ENCODE measurements around the gene COL21A1. TPM values are rescaled to one million over a fixed set of nuclear protein-coding genes. Genes with fewer than 3 reads are reported as not detected.

Gene COL21A1
- total and polyA plus RNA-seq, 3 experiments from 2014 or later, result not detected

- H3K27me3 Mint-ChIP-seq, result no peaks in the 10 kb centered on the region
- no peaks in the 10 kb centered on the region for H3K36me3 ChIP-seq (ENCODE audit: insufficient read depth, low read length)
- no peaks in the 10 kb centered on the region for H3K9me3 ChIP-seq (ENCODE audit: low read length)
- no peak for DNase-seq
- no peaks in the 10 kb centered on the region for H3K4me1 Mint-ChIP-seq
- H3K9me3 Mint-ChIP-seq, result peaks cover 0 to 35% (median 7%) of the 10 kb centered on the region in 5 donors
- H3K27ac Mint-ChIP-seq, result no peak overlapping the region
- H3K4me1 ChIP-seq (ENCODE audit: insufficient read depth, low read length), result no peaks in the 10 kb centered on the region
- no peak overlapping the region for H3K4me3 Mint-ChIP-seq
- no peak overlapping the region for H3K27ac ChIP-seq (ENCODE audit: low read depth, low read length)
- H3K36me3 Mint-ChIP-seq, result no peaks in the 10 kb centered on the region
- ChIA-PET POLR2A (no interaction called here), CTCF (no interaction called here)
- H3K4me3 ChIP-seq (ENCODE audit: low read length), result no peak overlapping the region
- H3K27me3 ChIP-seq (ENCODE audit: insufficient read depth, low read length, poor library complexity, severe bottlenecking), result no peaks in the 10 kb centered on the region
Measured at GRCh38 chr6:56106231-56106630, 141.1 kb downstream of the COL21A1 start.

- Mint-ChIP-seq H3K4me3 (no peak overlapping the region), H3K36me3 (no peaks in the 10 kb centered on the region), H3K27ac (no peak overlapping the region), H3K4me1 (no peaks in the 10 kb centered on the region), H3K9me3 (peaks cover 0 to 41% (median 8%) of the 10 kb centered on the region in 5 donors), H3K27me3 (no peaks in the 10 kb centered on the region)
- Histone ChIP-seq H3K27me3 (ENCODE audit: insufficient read depth, low read length, poor library complexity, severe bottlenecking) (no peaks in the 10 kb centered on the region), H3K27ac (ENCODE audit: low read depth, low read length) (no peak overlapping the region), H3K36me3 (ENCODE audit: insufficient read depth, low read length) (no peaks in the 10 kb centered on the region), H3K4me1 (ENCODE audit: insufficient read depth, low read length) (no peaks in the 10 kb centered on the region), H3K9me3 (ENCODE audit: low read length) (no peaks in the 10 kb centered on the region), H3K4me3 (ENCODE audit: low read length) (no peak overlapping the region)
- POLR2A ChIA-PET, result no interaction called here
- CTCF ChIA-PET, result no interaction called here
- no peak for DNase-seq
Measured at GRCh38 chr6:56104591-56104990, 142.8 kb downstream of the COL21A1 start.

- H3K27me3 Mint-ChIP-seq, result no peaks in the 10 kb centered on the region
- Histone ChIP-seq H3K4me3 (ENCODE audit: low read length) (no peak overlapping the region), H3K9me3 (ENCODE audit: low read length) (no peaks in the 10 kb centered on the region), H3K4me1 (ENCODE audit: insufficient read depth, low read length) (no peaks in the 10 kb centered on the region), H3K36me3 (ENCODE audit: insufficient read depth, low read length) (no peaks in the 10 kb centered on the region), H3K27ac (ENCODE audit: low read depth, low read length) (no peak overlapping the region), H3K27me3 (ENCODE audit: insufficient read depth, low read length, poor library complexity, severe bottlenecking) (no peaks in the 10 kb centered on the region)
- no peak overlapping the region for H3K4me3 Mint-ChIP-seq
- H3K36me3 Mint-ChIP-seq, result no peaks in the 10 kb centered on the region
- peaks cover 2 to 37% (median 7%) of the 10 kb centered on the region in 5 donors for H3K9me3 Mint-ChIP-seq
- DNase-seq, result no peak
- POLR2A ChIA-PET, result no interaction called here
- H3K4me1 Mint-ChIP-seq, result no peaks in the 10 kb centered on the region
- no peak overlapping the region for H3K27ac Mint-ChIP-seq
- CTCF ChIA-PET, result no interaction called here
Measured at GRCh38 chr6:56102216-56102615, 145.2 kb downstream of the COL21A1 start.

- Mint-ChIP-seq H3K36me3 (no peaks in the 10 kb centered on the region), H3K4me3 (no peak overlapping the region), H3K9me3 (peaks cover 0 to 34% (median 5%) of the 10 kb centered on the region in 5 donors), H3K4me1 (no peaks in the 10 kb centered on the region), H3K27me3 (no peaks in the 10 kb centered on the region), H3K27ac (no peak overlapping the region)
- Histone ChIP-seq H3K4me3 (ENCODE audit: low read length) (no peak overlapping the region), H3K27ac (ENCODE audit: low read depth, low read length) (no peak overlapping the region), H3K36me3 (ENCODE audit: insufficient read depth, low read length) (no peaks in the 10 kb centered on the region), H3K4me1 (ENCODE audit: insufficient read depth, low read length) (no peaks in the 10 kb centered on the region), H3K27me3 (ENCODE audit: insufficient read depth, low read length, poor library complexity, severe bottlenecking) (no peaks in the 10 kb centered on the region), H3K9me3 (ENCODE audit: low read length) (no peaks in the 10 kb centered on the region)
- POLR2A ChIA-PET, result no interaction called here
- CTCF ChIA-PET, result no interaction called here
- DNase-seq, result no peak
Measured at GRCh38 chr6:56101141-56101553, 146.2 kb downstream of the COL21A1 start.

GRCh38 chr6:56096946-56097621 lies 150.3 kb downstream of the COL21A1 start:
- Histone ChIP-seq H3K4me1 (ENCODE audit: insufficient read depth, low read length) (no peaks in the 10 kb centered on the region), H3K4me3 (ENCODE audit: low read length) (no peak overlapping the region), H3K9me3 (ENCODE audit: low read length) (no peaks in the 10 kb centered on the region), H3K27ac (ENCODE audit: low read depth, low read length) (no peak overlapping the region), H3K36me3 (ENCODE audit: insufficient read depth, low read length) (no peaks in the 10 kb centered on the region), H3K27me3 (ENCODE audit: insufficient read depth, low read length, poor library complexity, severe bottlenecking) (no peaks in the 10 kb centered on the region)
- Mint-ChIP-seq H3K9me3 (peaks cover 0 to 23% (median 9%) of the 10 kb centered on the region in 5 donors), H3K27me3 (no peaks in the 10 kb centered on the region), H3K4me3 (no peak overlapping the region), H3K27ac (no peak overlapping the region), H3K36me3 (no peaks in the 10 kb centered on the region), H3K4me1 (no peaks in the 10 kb centered on the region)
- POLR2A ChIA-PET, result no interaction called here
- DNase-seq, result no peak
- CTCF ChIA-PET, result no interaction called here

GRCh38 chr6:56096541-56096940 lies 150.8 kb downstream of the COL21A1 start:
- no peaks in the 10 kb centered on the region for H3K4me1 Mint-ChIP-seq
- H3K9me3 ChIP-seq (ENCODE audit: low read length), result no peaks in the 10 kb centered on the region
- peaks cover 0 to 23% (median 9%) of the 10 kb centered on the region in 5 donors for H3K9me3 Mint-ChIP-seq
- H3K27ac Mint-ChIP-seq, result no peak overlapping the region
- CTCF ChIA-PET, result no interaction called here
- no peaks in the 10 kb centered on the region for H3K36me3 ChIP-seq (ENCODE audit: insufficient read depth, low read length)
- H3K4me1 ChIP-seq (ENCODE audit: insufficient read depth, low read length), result no peaks in the 10 kb centered on the region
- no peak for DNase-seq
- POLR2A ChIA-PET, result no interaction called here
- H3K36me3 Mint-ChIP-seq, result no peaks in the 10 kb centered on the region
- no peaks in the 10 kb centered on the region for H3K27me3 ChIP-seq (ENCODE audit: insufficient read depth, low read length, poor library complexity, severe bottlenecking)
- H3K27ac ChIP-seq (ENCODE audit: low read depth, low read length), result no peak overlapping the region
- H3K4me3 Mint-ChIP-seq, result no peak overlapping the region
- H3K27me3 Mint-ChIP-seq, result no peaks in the 10 kb centered on the region
- no peak overlapping the region for H3K4me3 ChIP-seq (ENCODE audit: low read length)

- Histone ChIP-seq H3K4me3 (ENCODE audit: low read length) (no peak overlapping the region), H3K4me1 (ENCODE audit: insufficient read depth, low read length) (no peaks in the 10 kb centered on the region), H3K27me3 (ENCODE audit: insufficient read depth, low read length, poor library complexity, severe bottlenecking) (no peaks in the 10 kb centered on the region), H3K27ac (ENCODE audit: low read depth, low read length) (no peak overlapping the region), H3K9me3 (ENCODE audit: low read length) (no peaks in the 10 kb centered on the region), H3K36me3 (ENCODE audit: insufficient read depth, low read length) (no peaks in the 10 kb centered on the region)
- Mint-ChIP-seq H3K9me3 (peaks cover 5 to 12% (median 9%) of the 10 kb centered on the region in 5 donors), H3K36me3 (no peaks in the 10 kb centered on the region), H3K27ac (no peak overlapping the region), H3K4me1 (no peaks in the 10 kb centered on the region), H3K4me3 (no peak overlapping the region), H3K27me3 (no peaks in the 10 kb centered on the region)
- no peak for DNase-seq
- POLR2A ChIA-PET, result no interaction called here
- CTCF ChIA-PET, result no interaction called here
Measured at GRCh38 chr6:56093776-56094175, 153.6 kb downstream of the COL21A1 start.

GRCh38 chr6:56091159-56091869 lies 156.1 kb downstream of the COL21A1 start:
- ChIA-PET CTCF (no interaction called here), POLR2A (no interaction called here)
- Histone ChIP-seq H3K4me3 (ENCODE audit: low read length) (no peak overlapping the region), H3K9me3 (ENCODE audit: low read length) (no peaks in the 10 kb centered on the region), H3K27ac (ENCODE audit: low read depth, low read length) (no peak overlapping the region), H3K27me3 (ENCODE audit: insufficient read depth, low read length, poor library complexity, severe bottlenecking) (no peaks in the 10 kb centered on the region), H3K36me3 (ENCODE audit: insufficient read depth, low read length) (no peaks in the 10 kb centered on the region), H3K4me1 (ENCODE audit: insufficient read depth, low read length) (no peaks in the 10 kb centered on the region)
- no peak for DNase-seq
- Mint-ChIP-seq H3K36me3 (no peaks in the 10 kb centered on the region), H3K4me1 (no peaks in the 10 kb centered on the region), H3K27ac (no peak overlapping the region), H3K9me3 (peaks cover 5 to 23% (median 9%) of the 10 kb centered on the region in 5 donors), H3K4me3 (no peak overlapping the region), H3K27me3 (no peaks in the 10 kb centered on the region)
